Activated B cell treated with CpG ODN at 0.5 μM for 24 hours (primary cell): Measurements from ENCODE around the gene ANXA6. TPM values are rescaled to one million over a fixed set of nuclear protein-coding genes. Genes with fewer than 3 reads are reported as not detected.
A peak's percentile ranks its signal among the peaks of the same experiment; 100 is the strongest.

ENCODE experiments used
- ATAC-seq: fragments of 200-7000 bp; cut with Tn5 transposase; one replicate; pipeline ENCODE4 v1.10.0; 2021; ENCODE audit warnings: low read depth, mild to moderate bottlenecking, moderate library complexity
- CTCF ChIA-PET: fragments of 350-600 bp; sonication (Branson Sonifier 250); formaldehyde crosslinking; loops from one replicate; lab custom pipeline; 2021; ENCODE audit warnings: antibody characterized with exemption; lab: Charles Lee
- POLR2A ChIA-PET: fragments of 350-600 bp; sonication (Branson Sonifier 250); formaldehyde crosslinking; loops from one replicate; lab custom pipeline; 2021; ENCODE audit warnings: antibody characterized with exemption; lab: Charles Lee
- DNase-seq: peaks from one replicate; pipeline ENCODE4 v3.0.0; 2022
- H3K27ac Mint-ChIP-seq: one replicate; pipeline ENCODE4 v1.8.0; 2020; ENCODE audit warnings: mixed read lengths
- H3K27me3 Mint-ChIP-seq: one replicate; pipeline ENCODE4 v1.8.0; 2021; ENCODE audit warnings: mixed read lengths
- H3K36me3 Mint-ChIP-seq: one replicate; pipeline ENCODE4 v1.8.0; 2021; ENCODE audit warnings: low read depth, mixed read lengths
- H3K4me1 Mint-ChIP-seq: one replicate; pipeline ENCODE4 v1.8.0; 2021; ENCODE audit warnings: mixed read lengths
- H3K4me3 Mint-ChIP-seq: one replicate; pipeline ENCODE4 v1.8.0; 2020; ENCODE audit warnings: mild to moderate bottlenecking, mixed read lengths
- H3K9me3 Mint-ChIP-seq: one replicate; pipeline ENCODE4 v1.8.0; 2020; ENCODE audit warnings: mixed read lengths
- CTCF ChIP-seq: fragments of 200-600 bp; IDR thresholded peaks from one replicate; pipeline ENCODE4 v1.8.0; 2022; ENCODE audit warnings: antibody characterized with exemption, mild to moderate bottlenecking
- intact Hi-C: fragments of 100-400 bp; cut with micrococcal nuclease; formaldehyde crosslinking; loops from one replicate; pipeline ENCODE4 v1.15.1; 2024
- total RNA-seq: library from RNA; stranded (reverse); gene quantifications from 2 replicates; pipeline ENCODE4 v1.2.3, GENCODE V29; 2022

The ANXA6 gene
- total RNA-seq, 1 donor from 2014 or later = 367 TPM

- intact Hi-C loops = no loop called here
- no peaks in the 10 kb centered on the region for H3K27me3 Mint-ChIP-seq
- H3K36me3 Mint-ChIP-seq = peaks cover 97% of the 10 kb centered on the region
- ChIA-PET POLR2A (interaction anchor here (0.6 to 8.2 kb wide), 9 partner anchors 12 to 189 kb away, joined by 3 to 215 read pairs (median 4); partner anchors contain the start of gene TNIP1), CTCF (interaction anchor here (0.6 to 1.9 kb wide), 4 partner anchors 12 to 175 kb away, joined by 3 to 8 read pairs (median 4); no protein-coding TSS in a partner anchor)
- no peaks in the 10 kb centered on the region for H3K9me3 Mint-ChIP-seq
- no peak for DNase-seq
- H3K27ac Mint-ChIP-seq = peak overlapping the region; percentile 89
- no peak for ATAC-seq
- H3K4me1 Mint-ChIP-seq = peaks cover 99% of the 10 kb centered on the region
- peak overlapping the region; percentile 53 for H3K4me3 Mint-ChIP-seq
- TF ChIP-seq CTCF = no peak
These were observed 94.2 kb downstream of the ANXA6 start for GRCh38 chr5:151063142-151063989.

GRCh38 chr5:151062405-151063141, 95.0 kb downstream of the ANXA6 start:
- ChIA-PET CTCF (interaction anchor here (0.9 to 1.9 kb wide), 2 partner anchors 11 to 176 kb away, joined by 3 to 8 read pairs; no protein-coding TSS in a partner anchor), POLR2A (interaction anchor here (0.6 to 8.2 kb wide), 8 partner anchors 13 to 190 kb away, joined by 3 to 215 read pairs (median 4); partner anchors contain the start of gene TNIP1)
- peaks cover 97% of the 10 kb centered on the region for H3K4me1 Mint-ChIP-seq
- H3K27me3 Mint-ChIP-seq = no peaks in the 10 kb centered on the region
- intact Hi-C loops = no loop called here
- ATAC-seq = no peak
- DNase-seq = no peak
- H3K27ac Mint-ChIP-seq = peak overlapping the region; percentile 89
- H3K36me3 Mint-ChIP-seq = peaks cover 97% of the 10 kb centered on the region
- H3K9me3 Mint-ChIP-seq = no peaks in the 10 kb centered on the region
- no peak for TF ChIP-seq CTCF
- no peak overlapping the region for H3K4me3 Mint-ChIP-seq

- CTCF ChIA-PET = interaction anchor here (0.5 to 16.2 kb wide), 4 partner anchors 51 to 238 kb away, joined by 3 to 625 read pairs (median 4); no protein-coding TSS in a partner anchor
- Mint-ChIP-seq H3K36me3 (peaks cover 98% of the 10 kb centered on the region), H3K9me3 (no peaks in the 10 kb centered on the region), H3K4me3 (peak overlapping the region; percentile 64), H3K4me1 (peaks cover 94% of the 10 kb centered on the region), H3K27me3 (no peaks in the 10 kb centered on the region), H3K27ac (peak overlapping the region; percentile 96)
- ATAC-seq (no peak), DNase-seq (no peak)
- POLR2A ChIA-PET = interaction anchor here (0.7 to 8.2 kb wide), 20 partner anchors 8 to 197 kb away, joined by 3 to 215 read pairs (median 5); partner anchors contain the start of genes CCDC69, GM2A and TNIP1
- intact Hi-C loops = loop anchor here (1.0 kb wide), 5 partner anchors 8 to 302 kb away; no protein-coding TSS in a partner anchor
- TF ChIP-seq CTCF = no peak
These were observed 96.8 kb downstream of the ANXA6 start for GRCh38 chr5:151060742-151061141.

GRCh38 chr5:151058891-151059489, 98.6 kb downstream of the ANXA6 start:
- Mint-ChIP-seq H3K4me1 (peaks cover 85% of the 10 kb centered on the region), H3K36me3 (peaks cover 98% of the 10 kb centered on the region)
- ATAC-seq = peak; percentile 26

More at GRCh38 chr5:151058891-151059489, 98.6 kb downstream of the ANXA6 start:
- no peak for TF ChIP-seq CTCF
- Mint-ChIP-seq H3K27ac (peak overlapping the region; percentile 96), H3K4me3 (peak overlapping the region; percentile 64), H3K9me3 (no peaks in the 10 kb centered on the region), H3K27me3 (no peaks in the 10 kb centered on the region)
- ChIA-PET CTCF (interaction anchor here (0.7 to 16.2 kb wide), 11 partner anchors 10 to 180 kb away, joined by 3 to 625 read pairs (median 4); no protein-coding TSS in a partner anchor), POLR2A (interaction anchor here (0.7 to 8.2 kb wide), 15 partner anchors 10 to 860 kb away, joined by 3 to 215 read pairs (median 6); partner anchors contain the start of genes ANXA6, GM2A and TNIP1)
- DNase-seq = peak; percentile 36
- intact Hi-C loops = loop anchor here (1.0 to 2.0 kb wide), 3 partner anchors 8 to 156 kb away; no protein-coding TSS in a partner anchor
